Vagina (tissue), 2 donors: ENCODE results near the gene HDAC10. TPM values are rescaled to one million over a fixed set of nuclear protein-coding genes. Genes with fewer than 3 reads are reported as not detected.

Source experiments
- DNase-seq, 2 donors: peaks; one replicate each; pipeline ENCODE4 v3.0.0-alpha.2; 2017; ENCODE audit errors: extremely low spot score in 2 of 2
- H3K27ac ChIP-seq: fragments of 200-600 bp; sonication (generic); one replicate; pipeline ENCODE4 v1.5.1; 2019
- H3K27me3 ChIP-seq: fragments of 200-600 bp; sonication (generic); one replicate; pipeline ENCODE4 v1.5.1; 2019
- H3K36me3 ChIP-seq, 2 donors: fragments of 200-600 bp; sonication (generic); one replicate each; pipeline ENCODE4 v1.5.1; 2017 to 2019
- H3K4me1 ChIP-seq: fragments of 200-600 bp; sonication (generic); one replicate; pipeline ENCODE4 v1.5.1; 2019
- H3K4me3 ChIP-seq, 2 donors: fragments of 200-600 bp; sonication (generic); 1 replicate in 1 of 2; 2 replicates in 1 of 2; pipeline ENCODE4 v1.5.1; 2016 to 2019
- H3K9me3 ChIP-seq: fragments of 200-600 bp; sonication (generic); one replicate; pipeline ENCODE4 v1.5.1; 2019
- CTCF ChIP-seq, 3 experiments: fragments of 450-650 bp in 2 of 3; fragments of 200-600 bp in 1 of 3; sonication (generic) in 1 of 3; IDR thresholded peaks; one replicate each; pipeline ENCODE4 v1.5.1; 2017 to 2019; ENCODE audit warnings: antibody characterized with exemption in 3 of 3, mild to moderate bottlenecking in 2 of 3, moderate library complexity in 2 of 3
- POLR2A ChIP-seq, 2 donors: fragments of 450-650 bp; IDR thresholded peaks; one replicate each; pipeline ENCODE4 v1.6.1; 2017; ENCODE audit warnings: antibody characterized with exemption in 2 of 2, mild to moderate bottlenecking in 2 of 2, moderate library complexity in 2 of 2
- POLR2AphosphoS5 ChIP-seq, 2 donors: sonication (generic); formaldehyde crosslinking; IDR thresholded peaks; one replicate each; pipeline ENCODE4 v1.9.0; 2017; ENCODE audit warnings: antibody characterized with exemption in 2 of 2, mild to moderate bottlenecking in 2 of 2, low read depth in 1 of 2; ENCODE audit not compliant: insufficient read depth in 1 of 2
- intact Hi-C: fragments of 100-400 bp; cut with DNase I; formaldehyde crosslinking; loops from one replicate; pipeline ENCODE4 v1.15.1; 2023
- total RNA-seq: library from RNA; depleted of rRNA; stranded (reverse); fragments of >200 nt; gene quantifications from one replicate; pipeline ENCODE4 v1.2.3, GENCODE V29; 2016

The HDAC10 gene
- total RNA-seq, 1 donor from 2014 or later = 29.2 TPM

GRCh38 chr22:50218153-50218995 lies 32.7 kb downstream of the HDAC10 start:
- no peak overlapping the region for H3K4me3 ChIP-seq
- no peak overlapping the region for H3K27ac ChIP-seq
- intact Hi-C loops = no loop called here
- H3K27me3 ChIP-seq = no peaks in the 10 kb centered on the region
- peaks cover 0 to 81% of the 10 kb centered on the region in 2 donors for H3K36me3 ChIP-seq
- TF ChIP-seq CTCF (IDR thresholded peaks at IDR 0.05) = no peak
- no peak for DNase-seq
- no peaks in the 10 kb centered on the region for H3K4me1 ChIP-seq
- no peaks in the 10 kb centered on the region for H3K9me3 ChIP-seq

- Histone ChIP-seq H3K4me1 (no peaks in the 10 kb centered on the region), H3K36me3 (peaks cover 0 to 83% of the 10 kb centered on the region in 2 donors), H3K4me3 (no peak overlapping the region), H3K27ac (no peak overlapping the region), H3K27me3 (no peaks in the 10 kb centered on the region), H3K9me3 (no peaks in the 10 kb centered on the region)
- DNase-seq = no peak
- intact Hi-C loops = no loop called here
- TF ChIP-seq POLR2AphosphoS5 (IDR thresholded peaks at IDR 0.05; ENCODE audit: insufficient read depth in 1 of 2, low read depth in 1 of 2) (no peak), POLR2A (IDR thresholded peaks at IDR 0.05) (no peak), CTCF (IDR thresholded peaks at IDR 0.05) (no peak)
These were observed 33.4 kb downstream of the HDAC10 start for GRCh38 chr22:50217543-50218152.

- Histone ChIP-seq H3K27ac (no peak overlapping the region), H3K27me3 (no peaks in the 10 kb centered on the region), H3K9me3 (no peaks in the 10 kb centered on the region), H3K4me3 (no peak overlapping the region), H3K4me1 (no peaks in the 10 kb centered on the region), H3K36me3 (peaks cover 0 to 83% of the 10 kb centered on the region in 2 donors)
- no peak for TF ChIP-seq POLR2AphosphoS5 (IDR thresholded peaks at IDR 0.05; ENCODE audit: insufficient read depth in 1 of 2, low read depth in 1 of 2)
- TF ChIP-seq POLR2A (IDR thresholded peaks at IDR 0.05) = no peak
- no peak for TF ChIP-seq CTCF (IDR thresholded peaks at IDR 0.05)
- intact Hi-C loops = no loop called here
- no peak for DNase-seq
These were observed 34.2 kb downstream of the HDAC10 start for GRCh38 chr22:50216684-50217520.

- no peak overlapping the region for H3K27ac ChIP-seq
- no peaks in the 10 kb centered on the region for H3K4me1 ChIP-seq
- intact Hi-C loops = no loop called here
- no peaks in the 10 kb centered on the region for H3K27me3 ChIP-seq
- H3K9me3 ChIP-seq = no peaks in the 10 kb centered on the region
- no peak for DNase-seq
- H3K36me3 ChIP-seq = peaks cover 0 to 82% of the 10 kb centered on the region in 2 donors
- no peak for TF ChIP-seq POLR2AphosphoS5 (IDR thresholded peaks at IDR 0.05; ENCODE audit: insufficient read depth in 1 of 2, low read depth in 1 of 2)
- TF ChIP-seq CTCF (IDR thresholded peaks at IDR 0.05) = no peak
- TF ChIP-seq POLR2A (IDR thresholded peaks at IDR 0.05) = no peak
- H3K4me3 ChIP-seq = no peak overlapping the region
These were observed 34.9 kb downstream of the HDAC10 start for GRCh38 chr22:50216055-50216683.
